GM19043 (cell line): ENCODE data around the gene FA2H.

Source experiments
- ATAC-seq: cut with Tn5 transposase; IDR thresholded peaks from one replicate; pipeline ENCODE4 v1.9.1; 2021; ENCODE audit warnings: low read depth; ENCODE audit not compliant: unreplicated experiment

FA2H gene

DNA sequence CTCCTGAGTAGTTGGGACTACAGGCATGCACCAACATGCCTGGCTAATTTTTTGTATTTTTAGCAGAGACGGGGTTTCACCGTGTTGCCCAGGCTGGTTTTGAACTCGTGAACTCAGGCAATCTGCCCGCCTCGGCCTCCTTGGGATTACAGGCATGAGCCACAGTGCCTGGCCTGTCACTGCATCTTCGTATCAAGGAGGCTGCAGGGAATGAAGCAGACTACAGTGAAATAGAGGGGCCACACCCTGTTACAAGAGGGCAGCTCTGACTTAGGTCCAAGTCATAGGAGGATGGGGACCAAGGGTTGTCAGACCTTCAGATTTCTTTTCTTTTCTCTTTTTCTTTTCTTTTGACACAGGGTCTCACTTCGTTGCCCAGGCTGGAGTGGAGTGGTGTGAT lies 28.7 kb downstream of the FA2H start:
- no peak for ATAC-seq

- ATAC-seq = no peak
These were observed 29.5 kb downstream of the FA2H start for GRCh38 chr16:74745109-74745615.

DNA sequence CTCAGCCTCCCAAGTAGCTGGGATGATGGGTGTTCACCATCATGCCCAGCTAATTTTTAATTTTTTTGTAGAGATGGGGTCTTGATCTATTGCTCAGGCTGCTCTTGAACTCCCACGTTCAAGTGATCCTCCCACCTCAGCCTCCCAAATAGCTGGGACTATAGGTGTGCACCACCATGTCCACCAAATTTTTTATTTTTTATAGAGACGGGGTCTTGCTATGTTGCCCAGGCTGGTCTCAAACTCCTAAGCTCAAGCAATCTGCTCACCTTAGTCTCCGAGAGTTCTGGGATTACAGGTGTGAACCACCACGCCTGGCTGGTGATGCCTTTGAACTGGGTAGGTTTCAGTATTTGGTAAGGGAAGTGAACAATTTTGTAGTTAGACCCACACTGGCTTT lies 30.1 kb downstream of the FA2H start:
- no peak for ATAC-seq

DNA sequence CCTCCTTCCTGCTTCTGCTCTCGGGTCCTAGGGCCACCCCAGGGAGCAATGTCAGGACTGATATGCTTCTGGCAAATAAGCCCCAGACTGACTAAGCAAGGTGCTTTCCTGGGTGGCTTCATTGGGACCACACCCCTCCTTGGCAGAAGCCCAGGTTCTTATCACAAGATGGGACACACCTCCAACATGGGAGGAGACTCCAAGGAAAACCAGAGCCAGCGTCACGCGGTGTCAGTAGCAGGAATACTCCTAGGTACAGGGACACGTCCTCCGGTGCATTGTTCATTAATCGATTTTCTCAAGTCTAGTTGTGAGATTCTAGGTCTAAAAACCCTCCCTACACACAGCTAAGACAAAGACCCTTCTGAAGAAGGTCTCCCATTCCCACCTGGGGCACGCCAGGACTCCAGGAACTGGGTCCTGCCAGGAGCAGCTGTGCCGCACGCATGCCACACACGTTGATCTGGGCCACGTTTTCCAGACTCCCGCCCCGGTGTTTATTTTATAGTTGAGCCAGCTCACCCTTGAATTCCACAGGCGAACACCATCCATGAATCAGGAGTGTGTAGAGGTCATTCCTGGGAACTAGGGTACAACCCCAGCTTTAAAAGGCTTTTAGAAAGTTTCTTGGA lies 30.8 kb downstream of the FA2H start:
- no peak for ATAC-seq

DNA sequence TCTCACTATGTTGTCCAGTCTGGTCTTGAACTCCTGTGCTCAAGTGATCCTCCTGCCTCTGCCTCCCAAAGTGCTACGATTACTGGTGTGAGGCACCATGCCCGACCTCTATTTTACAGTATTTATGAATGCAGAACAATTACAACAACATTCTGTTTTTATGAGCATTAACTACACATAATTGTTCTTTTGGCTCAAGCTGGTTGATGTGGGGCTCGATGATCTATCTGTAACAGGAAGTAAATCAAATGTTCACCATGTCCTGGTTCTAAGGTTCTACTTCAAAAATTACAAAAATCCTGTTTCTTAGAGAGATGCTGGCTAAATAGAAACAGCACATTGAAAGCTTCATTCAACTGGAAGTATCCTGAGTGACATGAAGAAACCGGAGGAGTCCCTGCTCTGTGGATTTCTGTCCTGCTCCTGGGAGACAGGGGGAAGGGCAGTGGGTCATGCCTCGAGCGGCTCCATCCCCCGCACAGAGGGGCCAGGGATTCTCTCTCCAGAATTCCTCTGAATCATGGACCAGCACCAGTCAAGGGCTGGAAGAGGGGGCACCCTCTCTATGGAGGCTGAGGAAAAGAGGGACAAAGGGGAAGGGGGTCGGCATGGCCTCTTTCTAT lies 31.5 kb downstream of the FA2H start:
- no peak for ATAC-seq

GRCh38 chr16:74742051-74742481 lies 32.6 kb downstream of the FA2H start:
- no peak for ATAC-seq

GRCh38 chr16:74740795-74741304 lies 33.8 kb downstream of the FA2H start:
- no peak for ATAC-seq

DNA sequence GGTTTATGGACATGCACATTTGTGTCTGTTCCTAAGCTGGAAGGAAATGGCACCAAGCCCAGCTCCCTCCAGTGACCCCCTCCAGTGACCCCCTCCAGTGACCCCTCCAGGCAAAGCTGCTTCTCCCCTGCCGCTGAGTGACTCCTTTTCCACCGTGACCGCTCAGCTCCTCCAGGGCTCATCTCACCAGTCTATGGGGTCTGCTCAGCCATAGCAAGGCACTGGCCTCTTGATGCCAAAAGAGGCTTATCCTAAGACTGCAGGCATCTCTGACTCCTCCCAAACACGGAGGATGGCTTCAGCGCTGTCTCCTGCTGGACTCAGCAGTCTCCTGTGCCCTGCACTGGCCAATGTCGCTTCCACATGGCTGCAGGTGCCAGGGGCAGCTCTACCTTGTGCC lies 35.3 kb downstream of the FA2H start:
- ATAC-seq = no peak

GRCh38 chr16:74738816-74739215 lies 35.8 kb downstream of the FA2H start:
- ATAC-seq = no peak

DNA sequence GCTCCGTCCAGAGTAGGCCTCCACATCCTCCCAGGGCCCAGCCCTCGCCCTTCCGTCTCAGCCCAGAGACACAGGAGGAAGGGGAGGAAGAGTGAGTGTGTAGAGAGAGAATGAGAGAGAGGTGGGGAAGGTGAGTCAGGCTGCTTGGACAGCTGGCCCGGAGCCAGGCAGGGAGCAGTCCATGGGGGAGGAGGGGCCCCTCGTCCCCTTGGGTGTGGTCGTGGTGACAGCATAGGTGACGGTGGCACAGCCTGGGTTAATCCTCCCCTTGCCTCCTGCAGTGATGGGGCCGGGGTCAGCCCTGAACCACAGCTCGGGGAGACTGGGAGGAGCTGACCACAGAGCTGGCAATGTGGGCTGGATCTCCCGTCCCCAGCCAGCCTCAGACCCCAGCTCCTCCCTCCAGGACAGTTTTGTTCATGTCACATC lies 36.5 kb downstream of the FA2H start:
- ATAC-seq = no peak

DNA sequence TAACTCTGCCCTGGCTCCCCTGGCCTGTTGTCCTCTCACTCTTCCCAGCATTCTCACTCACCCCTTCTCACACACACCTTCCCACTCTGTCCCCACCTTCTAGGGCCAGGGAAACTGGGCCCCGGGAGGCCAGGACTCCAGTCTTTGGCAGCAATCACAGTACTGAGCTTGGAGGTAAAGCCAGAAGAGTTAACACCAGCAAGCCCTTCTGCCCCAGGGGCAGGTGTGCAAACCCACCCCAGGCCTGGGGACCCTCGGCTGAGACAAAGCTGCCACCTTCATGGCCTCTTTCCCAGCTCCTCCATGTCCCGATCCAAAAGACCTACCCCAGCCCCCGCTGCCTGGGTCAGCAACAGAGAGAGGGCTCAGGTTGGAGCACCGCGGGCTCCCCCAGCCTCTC lies 37.1 kb downstream of the FA2H start:
- no peak for ATAC-seq

DNA sequence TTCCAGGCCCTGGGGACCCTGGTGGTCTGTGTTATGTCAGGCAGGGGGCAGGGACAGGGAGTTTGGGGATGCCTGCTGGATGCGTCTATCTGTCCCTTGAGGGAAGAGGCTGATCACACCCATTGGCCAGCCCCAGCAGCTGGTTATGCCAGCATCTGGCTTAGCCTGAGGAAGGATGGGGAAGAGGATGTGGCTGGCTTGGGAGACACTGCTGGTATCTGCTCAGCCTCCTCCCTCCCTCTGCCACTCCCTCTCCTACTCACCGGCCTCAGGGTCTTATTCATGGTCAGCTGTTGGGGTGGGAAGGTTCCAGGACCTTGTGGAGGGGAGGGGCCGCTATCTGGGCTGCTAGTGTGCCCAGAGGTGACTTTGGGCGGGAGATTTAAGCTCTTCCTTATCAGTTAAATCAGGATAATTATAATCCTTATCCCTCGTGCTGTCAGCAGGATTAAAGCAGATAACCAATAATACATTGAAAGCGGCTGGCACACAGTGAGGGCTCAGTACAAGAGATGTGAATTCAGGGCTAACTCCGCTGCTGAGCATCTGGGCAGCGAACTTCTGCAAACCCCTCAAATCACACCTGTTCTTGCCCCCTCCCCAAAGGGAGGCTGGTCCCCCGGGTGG lies 38.0 kb downstream of the FA2H start:
- no peak for ATAC-seq

- no peak for ATAC-seq
These were observed 39.1 kb downstream of the FA2H start for GRCh38 chr16:74735554-74735953.

DNA sequence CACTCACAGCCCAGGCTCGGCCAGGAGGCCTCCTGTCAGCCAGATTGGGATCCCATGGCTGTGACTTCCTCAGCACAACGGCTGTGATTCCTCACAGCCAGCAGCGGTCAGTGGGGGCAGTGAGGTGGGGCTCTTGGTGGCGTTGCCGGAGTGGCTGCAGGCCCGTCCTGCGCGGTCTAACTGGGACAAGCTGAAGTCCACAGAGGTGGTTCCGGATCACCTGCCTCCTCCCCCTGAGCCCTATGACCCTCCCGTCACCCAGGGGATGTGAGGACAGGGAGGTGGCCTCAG lies 39.5 kb downstream of the FA2H start:
- ATAC-seq = no peak

DNA sequence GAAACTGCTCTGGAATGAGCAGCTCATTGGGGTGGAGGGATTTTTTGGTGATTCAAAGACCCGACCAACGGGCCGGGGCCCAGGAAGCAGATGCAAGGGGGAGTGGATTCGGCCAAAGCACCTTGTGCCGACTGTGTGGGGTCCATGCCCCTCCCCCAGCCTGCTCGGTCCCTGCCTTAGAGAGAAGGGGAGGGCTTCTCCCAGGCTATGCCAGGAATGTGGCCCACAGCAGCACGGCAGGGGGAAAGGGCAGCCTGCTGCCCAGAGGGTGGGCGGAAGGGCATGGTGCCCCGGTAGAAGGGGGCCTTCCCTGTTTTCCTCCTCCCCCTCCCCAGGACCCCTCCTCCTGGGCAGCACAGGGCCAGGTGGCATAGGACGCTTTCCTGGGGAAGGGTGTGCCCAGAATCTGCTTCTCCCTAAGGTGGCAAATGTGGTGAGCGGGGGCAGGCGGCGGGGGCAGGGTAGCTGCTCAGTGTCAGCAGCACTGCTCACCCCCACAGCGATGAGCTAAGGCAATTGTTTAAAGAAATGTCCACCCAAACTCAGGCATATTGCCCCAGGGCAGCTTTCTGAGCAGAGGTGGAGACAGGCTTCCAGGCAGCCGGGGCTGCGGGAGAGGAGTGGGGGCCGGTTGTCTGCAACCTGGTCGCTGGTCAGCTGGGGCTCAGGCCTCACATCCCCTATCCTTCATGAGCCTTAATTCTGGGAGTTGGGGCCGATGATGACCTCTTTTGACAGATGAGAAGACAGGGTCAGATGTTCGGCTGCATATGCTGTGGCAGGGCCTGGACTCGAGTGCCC lies 40.1 kb downstream of the FA2H start:
- no peak for ATAC-seq

GRCh38 chr16:74732707-74733350 lies 41.8 kb downstream of the FA2H start:
- no peak for ATAC-seq

- ATAC-seq = no peak
These were observed 42.7 kb downstream of the FA2H start for GRCh38 chr16:74731853-74732477.

GRCh38 chr16:74729783-74730683 lies 44.6 kb downstream of the FA2H start:
- no peak for ATAC-seq

- no peak for ATAC-seq
These were observed 46.7 kb downstream of the FA2H start for GRCh38 chr16:74727903-74728302.
